Activated CD8-positive, alpha-beta memory T cell treated with anti-CD3 and anti-CD28 coated beads, Interleukin-2, amount 50 U/mL, for 1 hour (primary cell): Measurements from ENCODE around the gene ZNF747.
A peak's percentile ranks its signal among the peaks of the same experiment; 100 is the strongest.

Experiments used
- DNase-seq: peaks from one replicate; pipeline ENCODE4 v3.0.0-alpha.2; 2020; ENCODE audit errors: extremely low read depth

Gene ZNF747

DNA sequence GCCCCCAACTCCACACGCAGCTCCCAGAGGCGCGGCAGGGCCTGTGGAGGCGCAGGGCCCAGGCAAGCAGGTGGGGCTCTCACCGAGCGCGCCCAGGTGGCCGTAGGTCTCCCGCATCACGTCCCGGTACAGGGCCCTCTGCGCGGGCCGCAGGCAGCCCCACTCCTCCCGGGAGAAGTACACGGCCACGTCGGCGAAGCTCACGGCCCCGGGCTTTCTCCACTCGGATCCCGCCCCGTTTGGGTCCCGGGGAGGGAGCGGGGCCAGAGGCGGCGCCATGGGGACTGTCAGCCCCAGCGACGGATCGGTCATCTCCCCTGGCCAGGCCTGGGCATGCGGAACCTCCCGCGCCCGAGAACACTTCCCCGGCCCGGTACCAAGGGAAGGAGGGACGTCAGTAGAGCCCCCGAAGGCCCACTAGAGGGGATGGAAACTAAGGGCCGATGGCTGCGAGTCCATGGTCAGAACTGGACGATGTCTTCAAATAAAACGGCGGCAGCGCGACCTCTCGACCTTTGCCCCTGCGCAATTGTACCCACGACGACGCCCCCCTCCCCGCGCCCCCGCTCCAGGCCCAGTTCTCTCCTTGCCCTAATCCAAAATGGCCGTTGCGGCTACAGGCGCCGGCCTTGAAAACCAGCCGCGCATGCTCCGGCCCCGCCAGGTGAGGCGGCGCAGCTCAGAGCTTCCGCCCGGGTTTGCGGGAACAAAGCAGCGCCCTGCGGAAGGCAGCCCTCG lies at the start of gene ZNF747:
ZNF747 (minus strand) TSS at position 491 of the 738 bp plus-strand sequence; CDS start at position 312, 179 bp downstream.
- DNase-seq = peak; percentile 80

DNA sequence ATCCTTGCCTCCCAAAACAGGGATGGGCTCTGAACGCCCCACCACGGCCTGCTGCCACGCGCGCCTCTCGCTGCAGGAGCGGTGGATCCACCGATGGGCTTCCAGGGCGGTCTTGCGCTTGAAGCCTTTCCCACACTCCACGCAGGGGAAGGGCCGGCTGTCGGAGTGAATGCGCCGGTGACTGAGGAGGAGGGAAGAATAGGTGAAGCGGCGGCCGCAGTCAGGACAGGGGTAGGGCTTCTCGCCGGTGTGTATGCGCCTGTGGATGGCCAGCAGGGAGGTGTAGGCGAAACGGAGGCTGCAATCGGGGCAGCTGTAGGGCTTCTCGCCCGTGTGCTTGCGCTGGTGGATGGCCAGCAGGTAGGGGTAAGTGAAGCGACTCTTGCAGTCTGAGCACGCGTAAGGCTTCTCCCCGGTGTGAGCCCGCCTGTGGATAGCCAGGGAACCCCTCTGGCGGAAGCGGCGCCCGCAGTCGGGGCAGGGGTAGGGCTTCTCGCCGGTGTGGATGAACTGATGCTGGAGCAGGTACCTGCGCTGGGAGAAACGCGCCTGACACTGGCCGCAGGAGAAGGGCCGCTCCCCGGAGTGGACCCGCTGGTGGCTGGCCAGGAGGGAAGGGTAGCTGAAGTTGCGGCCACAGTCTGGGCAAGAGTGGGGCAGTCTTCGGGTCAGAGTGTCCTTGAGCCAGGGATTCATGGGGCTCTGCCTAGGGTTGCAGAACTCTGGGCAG lies 48.1 kb upstream of the ZNF747 start:
- no peak for DNase-seq

DNA sequence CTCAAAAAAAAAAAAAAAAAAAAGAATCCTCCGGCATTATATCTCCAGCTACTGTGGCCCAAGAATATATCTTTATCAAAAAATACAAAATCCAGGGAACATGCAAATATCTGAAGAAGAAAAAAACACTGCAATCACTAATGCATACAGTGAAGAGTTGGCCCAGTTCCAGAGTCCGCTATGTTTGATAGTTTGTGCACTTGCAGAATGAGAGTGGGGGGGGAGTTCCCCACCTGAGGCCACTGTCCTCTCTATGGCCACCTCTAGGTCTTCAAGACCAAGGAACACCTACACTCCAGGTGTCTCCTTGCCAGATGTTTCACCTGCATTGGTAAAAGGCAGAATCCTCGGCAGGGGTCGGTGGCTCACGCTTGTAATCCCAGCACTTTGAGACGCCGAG lies 46.8 kb upstream of the ZNF747 start:
- DNase-seq = no peak

DNA sequence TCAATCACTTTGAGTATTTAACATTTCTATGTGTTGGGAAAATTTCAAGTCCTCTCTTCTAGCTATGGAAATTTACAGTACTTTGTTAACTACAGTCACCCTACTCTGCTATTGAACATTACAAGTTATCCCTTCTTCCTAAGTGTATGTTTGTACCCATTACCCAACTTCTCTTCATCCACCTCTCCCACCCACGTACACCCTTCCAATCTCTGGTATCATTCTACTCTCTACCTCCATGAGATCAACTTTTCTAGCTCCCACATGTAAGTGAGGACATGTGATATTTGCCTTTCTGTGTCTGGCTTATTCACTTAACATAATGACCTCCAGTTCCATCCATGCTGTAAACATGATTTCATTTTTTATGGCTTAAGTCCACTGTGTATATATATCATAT lies 40.0 kb upstream of the ZNF747 start:
- DNase-seq = no peak

DNA sequence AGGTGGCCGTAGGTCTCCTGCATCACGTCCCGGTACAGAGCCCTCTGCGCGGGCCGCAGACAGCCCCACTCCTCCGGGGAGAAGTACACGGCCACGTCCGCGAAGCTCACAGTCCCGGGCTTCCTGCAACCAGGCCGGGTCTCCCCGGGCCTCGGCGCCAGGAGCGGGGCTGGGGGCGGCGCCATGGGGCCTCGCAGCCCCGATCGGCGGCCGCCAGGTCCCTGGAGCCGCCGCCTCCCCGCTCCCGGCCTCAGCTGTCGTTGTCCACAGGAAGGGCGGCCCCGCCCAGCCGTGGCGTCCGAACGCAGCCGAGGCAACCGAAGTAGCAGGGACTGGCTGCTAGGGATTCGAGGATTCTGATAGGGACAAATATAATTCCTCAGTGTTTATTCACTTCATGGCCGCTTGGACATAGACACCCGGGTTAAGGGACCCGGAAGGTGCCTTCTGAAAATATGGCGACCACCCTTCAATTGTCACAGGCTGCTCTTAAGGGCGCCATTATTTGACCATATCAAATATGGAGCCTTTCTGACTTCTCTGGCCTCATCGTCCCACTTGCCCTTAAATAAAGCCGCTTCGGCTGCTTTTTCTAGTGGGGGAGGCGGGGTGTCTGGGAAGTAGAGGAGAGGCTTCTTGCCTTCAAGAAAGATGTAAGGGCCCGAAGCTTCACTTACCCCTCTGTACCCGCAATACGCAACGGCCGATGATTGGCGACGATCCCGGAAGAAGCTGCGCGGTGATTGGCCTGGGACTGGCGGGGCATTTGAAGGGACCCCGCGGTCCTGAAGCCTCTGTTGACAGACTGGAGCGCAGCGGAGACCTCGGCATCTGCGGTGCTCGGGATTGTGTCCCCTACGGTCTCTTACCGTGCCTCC lies 37.0 kb upstream of the ZNF747 start, which contains the start of gene ZNF688:
ZNF688 (minus strand) TSS at position 270 of the 878 bp plus-strand sequence; CDS start at position 185, 85 bp downstream.
- DNase-seq = peak; percentile 95

DNA sequence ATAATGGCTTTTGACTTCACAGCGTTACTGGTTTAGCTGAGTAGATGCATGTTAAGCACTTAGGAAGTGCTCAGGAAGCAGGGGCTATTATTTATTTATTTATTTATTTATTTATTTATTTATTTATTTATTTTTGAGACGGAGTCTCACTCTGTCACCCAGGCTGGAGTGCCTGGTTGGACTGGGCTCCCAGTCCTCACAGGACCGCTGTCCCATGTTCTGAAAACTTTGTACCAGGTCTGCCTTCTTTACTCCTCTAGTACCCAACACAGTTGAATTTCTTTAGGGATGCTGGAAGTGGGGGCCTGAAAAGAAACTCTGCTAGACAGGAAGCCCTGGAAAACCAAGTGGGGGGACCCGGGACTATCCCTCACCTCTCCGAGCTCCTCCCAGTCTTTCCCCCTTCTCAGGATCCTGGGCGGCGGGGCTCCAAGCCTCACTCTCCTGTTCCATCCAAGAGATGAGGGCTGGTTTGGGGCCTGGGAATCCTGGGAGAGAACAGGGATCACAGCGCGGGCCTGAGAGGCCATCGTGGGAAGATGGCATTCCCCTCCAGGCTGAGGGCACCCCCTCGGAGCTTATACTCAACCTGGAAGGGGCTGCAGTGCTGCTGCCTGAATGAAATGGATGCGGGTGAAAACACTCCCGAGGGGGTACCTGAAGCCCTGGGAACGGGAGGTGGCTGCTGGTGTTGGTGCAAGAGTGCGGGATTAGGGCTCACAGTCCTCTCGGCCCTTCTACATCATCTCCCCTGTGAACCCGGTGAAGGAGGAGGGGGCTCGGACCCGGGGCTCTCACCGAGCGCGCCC lies 36.2 kb upstream of the ZNF747 start:
- no peak for DNase-seq

DNA sequence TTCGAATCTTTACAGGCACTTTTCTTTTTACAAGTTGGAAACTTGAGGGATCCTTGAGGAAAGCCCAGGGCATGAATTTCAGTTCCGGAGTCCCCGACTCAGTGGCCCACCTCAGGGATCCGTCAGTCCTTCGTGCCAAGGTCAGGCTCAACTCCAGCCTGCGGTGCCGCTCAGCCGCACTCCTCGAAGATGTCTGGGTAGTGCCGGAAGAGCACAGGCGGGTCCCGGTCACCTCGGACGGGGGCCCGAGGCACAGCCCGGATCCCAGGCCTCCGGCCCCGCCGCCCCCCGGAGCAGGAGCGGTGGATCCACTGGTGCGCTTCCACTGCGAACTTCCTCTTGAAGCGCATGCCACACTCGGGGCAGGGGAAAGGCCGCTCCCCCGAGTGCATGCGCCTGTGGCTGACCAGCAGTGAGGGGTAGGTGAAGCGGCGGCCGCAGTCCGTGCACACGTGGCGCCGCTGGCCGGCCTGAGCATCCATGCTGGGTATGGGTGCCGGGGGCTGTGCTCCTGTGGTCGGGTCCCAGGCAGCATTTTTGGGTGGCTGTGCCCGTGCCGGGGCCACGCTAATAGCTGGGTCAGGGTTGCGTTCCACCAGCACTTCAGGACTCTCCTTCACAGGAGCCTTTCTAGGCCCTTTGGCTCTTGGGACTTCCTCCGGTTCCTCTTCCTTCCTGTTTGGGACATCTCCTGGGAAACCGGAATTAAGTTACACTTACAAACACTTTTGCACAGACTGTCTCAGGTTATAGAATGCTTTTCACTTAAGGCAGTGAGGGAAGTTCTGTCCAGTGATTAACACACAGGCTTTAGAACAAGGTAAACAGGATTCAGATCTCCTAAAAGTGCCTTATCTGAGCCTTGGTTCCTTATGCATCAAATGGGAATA lies 35.3 kb upstream of the ZNF747 start:
- no peak for DNase-seq

DNA sequence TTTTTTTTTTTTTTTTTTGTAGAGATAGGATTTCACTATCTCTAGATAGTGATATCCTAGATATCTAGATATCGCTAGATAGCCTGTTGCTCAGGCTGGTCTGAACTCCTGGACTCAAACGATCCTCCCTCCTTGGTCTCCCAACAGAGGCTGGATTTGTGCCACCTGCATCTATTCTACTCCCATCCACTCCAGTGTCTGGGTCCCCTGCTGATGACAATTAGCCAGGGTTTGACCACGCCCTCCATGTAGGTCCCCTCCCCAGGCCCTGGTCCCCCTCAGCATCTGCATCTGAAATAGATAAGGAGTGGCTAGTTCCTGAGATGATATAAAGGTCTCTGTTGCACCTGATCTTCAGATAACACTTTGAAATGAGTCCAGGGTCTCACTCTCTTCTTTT lies 34.6 kb upstream of the ZNF747 start:
- no peak for DNase-seq

DNA sequence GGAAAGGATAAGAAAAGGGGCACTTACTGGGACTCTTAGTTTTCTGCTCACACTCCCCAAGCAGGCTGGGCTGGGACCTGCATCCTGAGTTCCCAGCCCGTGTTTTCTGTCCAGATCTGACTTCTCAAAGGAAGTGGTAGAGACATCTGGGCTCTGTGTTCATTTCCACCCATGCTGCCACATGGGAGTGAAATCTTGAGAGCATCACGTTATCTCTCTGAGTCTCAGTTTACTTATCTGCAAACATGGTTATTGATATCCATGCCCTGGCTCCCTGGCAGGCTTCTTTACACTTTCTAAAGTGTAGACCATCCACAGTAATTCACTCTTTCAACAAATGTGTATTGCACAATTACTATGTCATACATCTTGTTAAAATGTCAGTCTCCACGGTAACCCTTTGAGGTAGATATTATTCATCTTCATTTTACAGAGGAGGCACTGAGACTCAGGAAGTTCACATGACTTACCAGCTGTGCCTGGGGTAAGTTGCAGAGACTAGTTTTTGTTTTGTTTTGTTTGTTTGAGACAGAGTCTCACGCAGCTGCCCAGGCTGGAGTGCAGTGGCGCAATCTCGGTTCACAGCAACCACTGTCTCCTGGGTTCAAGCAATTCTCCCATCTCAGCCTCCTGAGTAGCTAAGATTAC lies 33.5 kb upstream of the ZNF747 start:
- no peak for DNase-seq

DNA sequence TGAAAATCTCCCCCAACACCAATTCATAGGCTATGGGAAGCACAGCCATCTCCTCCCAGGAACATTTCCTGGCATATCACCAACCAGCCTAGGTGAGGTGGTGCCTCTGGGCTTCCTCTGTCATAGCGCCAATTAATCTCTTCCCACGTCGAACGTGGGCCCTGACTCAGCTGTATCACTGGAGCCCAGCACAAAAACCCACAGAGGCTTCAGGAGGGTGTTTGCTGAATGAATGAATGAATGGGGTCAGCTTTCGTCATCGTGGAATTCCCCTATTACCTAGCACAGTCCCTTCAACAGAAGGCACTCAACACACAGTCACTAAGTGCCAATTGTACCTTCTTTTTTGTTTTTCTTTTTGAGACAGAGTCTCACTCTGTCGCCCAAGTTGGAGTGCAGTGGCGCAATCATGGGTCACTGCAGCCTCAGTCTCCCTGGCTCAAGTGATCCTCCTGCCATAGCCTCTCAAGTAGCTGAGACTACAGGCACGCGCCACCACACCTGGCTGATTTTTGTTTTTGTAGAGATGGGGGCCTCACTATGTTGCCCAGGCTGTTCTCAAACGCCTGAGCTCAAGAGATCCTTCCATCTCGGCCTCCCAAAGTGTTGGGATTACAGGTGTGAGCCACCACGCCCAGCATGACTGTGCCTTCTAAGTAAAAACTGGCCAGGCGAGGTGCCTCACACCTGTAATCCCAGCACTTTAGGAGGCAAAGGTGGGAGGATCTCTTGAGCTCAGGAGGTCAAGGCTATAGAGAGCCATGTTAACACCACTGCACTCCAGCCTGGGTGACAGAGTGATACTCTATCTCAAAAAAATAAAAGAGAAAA lies 32.7 kb upstream of the ZNF747 start:
- DNase-seq = no peak

DNA sequence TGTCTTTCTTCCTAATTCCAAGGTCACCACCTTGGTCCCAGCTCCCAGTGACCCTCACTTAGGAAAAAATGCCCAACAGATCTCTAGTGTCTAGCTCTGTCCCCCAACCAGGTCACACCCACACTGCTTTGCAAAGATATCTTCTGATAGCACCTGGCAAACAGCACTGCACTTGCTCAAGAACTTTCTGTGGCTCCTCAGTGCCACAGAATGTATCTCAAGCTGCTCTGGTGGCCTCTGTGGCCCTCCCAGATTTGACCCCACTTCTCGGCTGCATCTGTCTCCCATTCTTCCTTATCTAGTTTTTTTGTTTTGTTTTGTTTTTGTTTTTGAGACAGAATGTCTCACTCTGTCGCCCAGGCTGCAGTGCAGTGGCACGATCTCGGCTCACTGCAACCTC lies 31.9 kb upstream of the ZNF747 start:
- DNase-seq = no peak

DNA sequence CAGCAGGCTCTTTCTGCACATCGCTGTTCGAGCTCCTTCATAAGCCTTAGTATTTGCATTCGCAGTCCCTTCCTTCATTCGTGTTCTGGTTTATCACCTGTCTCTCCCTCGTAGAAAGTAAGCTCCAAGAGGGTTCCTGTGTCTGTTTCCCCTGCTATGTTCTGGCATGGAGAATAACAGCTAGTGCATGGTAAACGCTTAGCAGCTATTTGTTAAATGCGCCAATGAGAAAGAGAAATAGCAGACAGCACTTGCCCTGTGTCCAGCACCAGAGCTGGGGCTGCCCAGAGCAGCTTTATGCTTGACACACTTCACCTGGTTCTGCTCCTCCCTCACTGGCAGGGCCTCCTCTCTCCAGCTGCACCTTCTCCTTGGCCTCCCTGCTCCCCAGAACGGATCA lies 31.3 kb upstream of the ZNF747 start:
- DNase-seq = no peak

DNA sequence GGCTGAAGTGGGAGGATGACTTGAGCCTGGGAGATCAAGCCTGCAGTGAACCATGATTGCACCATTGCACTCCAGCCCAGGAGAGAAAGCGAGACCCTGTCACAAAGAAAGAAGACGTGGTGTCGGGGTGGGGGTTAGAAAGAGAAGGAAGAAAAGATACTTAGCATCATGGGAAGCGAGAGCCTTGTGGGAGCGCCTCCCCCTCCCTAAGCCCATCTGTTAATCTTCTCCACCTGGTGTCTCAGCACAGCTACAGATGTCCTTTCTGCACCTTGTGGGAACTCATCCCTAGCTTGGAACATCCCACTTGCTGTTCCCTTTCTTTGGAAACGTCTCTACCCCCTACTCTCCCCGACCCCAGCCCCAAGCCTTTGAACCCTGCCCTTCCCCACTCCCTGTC lies 30.9 kb upstream of the ZNF747 start:
- DNase-seq = no peak

DNA sequence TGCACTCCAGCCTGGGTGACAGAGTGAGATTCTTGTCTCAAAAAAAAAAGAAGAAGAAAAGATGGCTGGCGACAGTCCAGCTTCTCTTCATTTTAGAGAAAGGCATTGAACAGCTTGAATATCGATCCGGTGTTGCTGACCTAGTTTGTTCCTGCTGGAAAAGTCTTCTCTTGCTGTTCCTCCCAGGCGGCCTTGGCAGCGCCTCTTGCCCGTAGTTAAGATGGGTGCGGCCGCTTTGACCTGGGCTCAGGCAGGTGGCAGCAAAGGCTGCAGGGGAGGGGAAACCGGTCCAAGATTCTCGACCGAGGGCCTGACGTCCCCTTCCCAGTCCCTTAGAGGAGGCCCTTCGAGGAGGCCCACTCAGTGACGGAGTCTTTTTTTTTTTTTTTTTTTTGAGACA lies 27.4 kb upstream of the ZNF747 start:
- no peak for DNase-seq

DNA sequence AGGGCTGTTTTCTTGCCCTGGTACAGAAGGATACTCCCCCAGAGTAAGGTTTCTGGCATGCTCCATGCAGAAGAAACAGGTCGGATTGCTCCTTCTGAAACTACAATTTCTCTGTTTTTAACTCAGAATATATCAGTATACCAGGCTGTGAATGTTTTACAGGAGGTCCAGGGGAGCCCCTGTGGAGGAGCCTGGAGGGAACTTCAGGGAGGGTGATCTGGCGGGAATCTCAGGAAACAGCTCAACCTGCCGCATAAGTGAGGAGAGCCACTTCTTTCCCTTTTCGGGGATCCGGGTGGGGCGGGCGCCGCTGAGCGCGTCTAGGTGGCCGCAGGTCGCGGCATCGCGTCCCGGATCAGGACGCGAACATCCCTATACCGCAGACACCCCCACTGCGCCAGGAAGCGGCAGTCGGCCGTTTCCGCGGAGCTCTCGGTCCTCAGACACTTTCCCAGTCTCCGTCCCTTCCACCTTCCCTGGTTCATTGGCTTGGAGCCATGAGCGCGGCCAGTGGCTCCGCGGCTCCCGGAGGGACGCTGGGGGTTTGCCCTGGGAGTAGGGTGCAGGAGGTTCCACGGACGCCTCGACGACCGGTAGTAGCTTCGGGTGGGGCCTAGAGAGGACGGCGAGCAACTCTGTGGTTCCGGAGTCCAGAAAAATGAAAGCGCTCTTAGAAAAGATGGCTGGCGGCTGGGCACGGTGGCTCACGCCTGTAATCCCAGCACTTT lies 26.6 kb upstream of the ZNF747 start:
- DNase-seq = no peak

DNA sequence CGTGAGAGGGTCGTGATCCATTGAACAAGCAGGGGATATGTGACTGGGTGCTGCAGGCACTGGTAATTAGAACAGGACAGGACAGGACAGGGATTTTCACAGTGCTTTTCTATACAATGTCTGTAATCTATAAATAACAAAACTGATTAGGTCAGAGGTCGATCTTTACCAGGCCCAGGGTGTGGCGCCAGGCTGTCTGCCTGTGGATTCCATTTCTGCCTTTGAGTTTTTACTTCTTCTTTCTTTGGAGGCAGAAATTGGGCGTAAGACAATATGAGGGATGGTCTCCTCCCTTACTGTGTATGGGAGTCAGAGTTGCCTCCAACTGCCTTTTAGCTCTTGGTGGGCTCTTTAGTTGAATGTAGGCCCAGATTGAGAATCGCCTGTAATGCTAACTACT lies 25.0 kb upstream of the ZNF747 start:
- DNase-seq = no peak

DNA sequence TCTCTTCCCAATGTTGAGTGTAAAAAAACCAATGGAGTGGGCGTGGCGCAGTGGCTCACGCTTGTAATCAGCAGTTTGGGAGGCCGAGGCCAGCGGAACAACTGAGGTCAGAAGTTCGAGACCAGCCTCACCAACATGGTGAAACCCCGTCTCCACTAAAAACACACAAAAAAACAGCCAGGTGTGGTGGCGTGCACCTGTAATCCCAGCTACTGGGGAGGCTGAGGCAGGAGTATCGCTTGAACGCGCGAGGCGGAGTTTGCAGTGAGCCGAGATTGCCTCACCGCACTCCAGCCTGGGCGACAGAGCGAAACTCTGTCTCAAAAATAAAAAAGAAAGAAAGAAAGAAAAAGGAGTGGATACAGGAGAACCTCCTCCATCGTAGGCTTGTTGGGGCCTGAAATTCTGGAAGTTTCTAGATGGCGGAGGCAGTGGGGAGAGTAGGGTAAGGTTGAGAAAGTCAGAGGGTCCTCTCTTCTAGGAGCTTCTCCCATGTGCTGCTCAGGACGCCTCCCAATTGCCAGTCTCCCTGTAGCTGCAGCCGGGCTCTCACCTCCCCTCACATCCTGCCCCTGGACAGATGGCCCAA lies 24.2 kb upstream of the ZNF747 start:
- no peak for DNase-seq
